H9 (cell line): ENCODE results near the gene CTSW. TPM values are rescaled to one million over a fixed set of nuclear protein-coding genes. Genes with fewer than 3 reads are reported as not detected.
A peak's percentile ranks its signal among the peaks of the same experiment; 100 is the strongest.

Source experiments
- DNase-seq: peaks from one replicate; pipeline ENCODE4 v3.0.0-alpha.2; 2017
- H2AFZ ChIP-seq: one replicate; pipeline ENCODE4 v1.6.1; 2013; ENCODE audit warnings: mild to moderate bottlenecking, low read length, control low read depth, moderate library complexity
- H2AK5ac ChIP-seq: 2 replicates; pipeline ENCODE4 v1.6.1; 2013; ENCODE audit warnings: low read length, control low read depth, mixed read lengths; ENCODE audit not compliant: insufficient read length
- H2BK120ac ChIP-seq: one replicate; pipeline ENCODE4 v1.6.1; 2013; ENCODE audit warnings: low read depth, mild to moderate bottlenecking, low read length, control low read depth, inconsistent platforms; ENCODE audit not compliant: poor library complexity, severe bottlenecking
- H2BK12ac ChIP-seq: 2 replicates; pipeline ENCODE4 v1.6.1; 2013; ENCODE audit warnings: low read length, control low read depth, mixed read lengths, low read depth; ENCODE audit not compliant: insufficient read length
- H2BK15ac ChIP-seq: 2 replicates; pipeline ENCODE4 v1.6.1; 2013; ENCODE audit warnings: low read depth, low read length, control low read depth
- H2BK20ac ChIP-seq: one replicate; pipeline ENCODE4 v1.6.1; 2013; ENCODE audit warnings: low read depth, mild to moderate bottlenecking, low read length, control low read depth, inconsistent platforms; ENCODE audit not compliant: poor library complexity, severe bottlenecking
- H2BK5ac ChIP-seq: 2 replicates; pipeline ENCODE4 v1.6.1; 2013; ENCODE audit warnings: low read length, control low read depth, mixed read lengths; ENCODE audit not compliant: insufficient read length
- H3K14ac ChIP-seq: 2 replicates; pipeline ENCODE4 v1.6.1; 2013; ENCODE audit warnings: low read length, control low read depth; ENCODE audit not compliant: insufficient read depth
- H3K18ac ChIP-seq: 2 replicates; pipeline ENCODE4 v1.6.1; 2013; ENCODE audit warnings: low read depth, mild to moderate bottlenecking, mixed read lengths, low read length, control low read depth; ENCODE audit not compliant: insufficient read length
- H3K23ac ChIP-seq: 2 replicates; pipeline ENCODE4 v1.6.1; 2013; ENCODE audit warnings: low read length, control low read depth, mixed read lengths, low read depth; ENCODE audit not compliant: insufficient read length
- H3K23me2 ChIP-seq: 2 replicates; pipeline ENCODE4 v1.6.1; 2013; ENCODE audit warnings: low read depth, mild to moderate bottlenecking, mixed read lengths, low read length, control low read depth; ENCODE audit not compliant: insufficient read length, poor library complexity, severe bottlenecking
- H3K27ac ChIP-seq: 2 replicates; pipeline ENCODE4 v1.5.1; 2013; ENCODE audit warnings: low read length, control low read depth, mixed read lengths, low read depth; ENCODE audit not compliant: insufficient read length
- H3K27me3 ChIP-seq: 2 replicates; pipeline ENCODE4 v1.6.1; 2013; ENCODE audit warnings: low read length, control low read depth, inconsistent platforms; ENCODE audit not compliant: insufficient read depth
- H3K4ac ChIP-seq: 2 replicates; pipeline ENCODE4 v1.6.1; 2013; ENCODE audit warnings: low read depth, mild to moderate bottlenecking, control low read depth, inconsistent platforms, low read length, moderate library complexity
- H3K4me1 ChIP-seq: 2 replicates; pipeline ENCODE4 v1.6.1; 2013; ENCODE audit warnings: low read length, control low read depth, inconsistent platforms; ENCODE audit not compliant: insufficient read depth
- H3K4me2 ChIP-seq: 2 replicates; pipeline ENCODE4 v1.6.1; 2013; ENCODE audit warnings: low read length, control low read depth, mixed read lengths; ENCODE audit not compliant: insufficient read length, insufficient read depth
- H3K56ac ChIP-seq: 2 replicates; pipeline ENCODE4 v1.6.1; 2013; ENCODE audit warnings: low read depth, mild to moderate bottlenecking, mixed read lengths, low read length, control low read depth; ENCODE audit not compliant: insufficient read length
- H3K79me1 ChIP-seq: 2 replicates; pipeline ENCODE4 v1.6.1; 2013; ENCODE audit warnings: low read depth, mild to moderate bottlenecking, moderate library complexity, low read length, control low read depth, inconsistent platforms; ENCODE audit not compliant: insufficient read depth, poor library complexity, severe bottlenecking
- H3K79me2 ChIP-seq: 2 replicates; pipeline ENCODE4 v1.6.1; 2013; ENCODE audit warnings: low read length, control low read depth, inconsistent platforms; ENCODE audit not compliant: insufficient read depth
- H3K9ac ChIP-seq: 2 replicates; pipeline ENCODE4 v1.6.1; 2013; ENCODE audit warnings: low read length, control low read depth, mixed read lengths; ENCODE audit not compliant: insufficient read length; ENCODE audit errors: extremely low read depth
- H3K9me3 ChIP-seq: one replicate; pipeline ENCODE4 v1.6.1; 2013; ENCODE audit warnings: low read depth, low read length, inconsistent platforms; ENCODE audit not compliant: control insufficient read depth
- H3T11ph ChIP-seq: one replicate; pipeline ENCODE4 v1.6.1; 2013; ENCODE audit warnings: mild to moderate bottlenecking, low read length, control low read depth, inconsistent platforms
- H4K20me1 ChIP-seq: one replicate; pipeline ENCODE4 v1.6.1; 2013; ENCODE audit not compliant: control insufficient read depth, insufficient read length, insufficient read depth
- H4K5ac ChIP-seq: 2 replicates; pipeline ENCODE4 v1.6.1; 2013; ENCODE audit warnings: low read depth, mild to moderate bottlenecking, mixed read lengths, low read length, control low read depth; ENCODE audit not compliant: insufficient read length
- H4K8ac ChIP-seq: replicated peaks from 2 replicates; pipeline ENCODE4 v1.6.1; 2013; ENCODE audit warnings: low read length, control low read depth, mixed read lengths, low read depth; ENCODE audit not compliant: insufficient read length
- H4K91ac ChIP-seq: 2 replicates; pipeline ENCODE4 v1.6.1; 2013; ENCODE audit warnings: low read depth, mild to moderate bottlenecking, moderate library complexity, mixed read lengths, low read length, control low read depth; ENCODE audit not compliant: insufficient read length
- H3K27ac Mint-ChIP-seq, 3 experiments: 2 replicates in 2 of 3; 3 replicates in 1 of 3; pipeline ENCODE4 v1.8.0; 2020 to 2021; ENCODE audit warnings: mixed read lengths in 3 of 3, mild to moderate bottlenecking in 1 of 3, moderate library complexity in 1 of 3
- H3K27me3 Mint-ChIP-seq: 2 replicates; pipeline ENCODE4 v1.8.0; 2021; ENCODE audit warnings: low read depth, mild to moderate bottlenecking, moderate library complexity, mixed read lengths
- H3K36me3 Mint-ChIP-seq, 3 experiments: 2 replicates in 2 of 3; 3 replicates in 1 of 3; pipeline ENCODE4 v1.8.0; 2020 to 2021; ENCODE audit warnings: low read depth in 3 of 3, mixed read lengths in 3 of 3; ENCODE audit not compliant: insufficient read depth in 1 of 3
- H3K4me1 Mint-ChIP-seq, 2 experiments: 2 replicates each; pipeline ENCODE4 v1.8.0; 2020; ENCODE audit warnings: mixed read lengths in 2 of 2
- H3K4me3 Mint-ChIP-seq, 2 experiments: 2 replicates in 1 of 2; 3 replicates in 1 of 2; pipeline ENCODE4 v1.8.0; 2020 to 2021; ENCODE audit warnings: mild to moderate bottlenecking in 2 of 2, mixed read lengths in 2 of 2, moderate library complexity in 1 of 2
- H3K9me3 Mint-ChIP-seq, 2 experiments: 2 replicates in 1 of 2; 3 replicates in 1 of 2; pipeline ENCODE4 v1.8.0; 2020; ENCODE audit warnings: mild to moderate bottlenecking in 2 of 2, mixed read lengths in 2 of 2, moderate library complexity in 1 of 2
- WGBS: extraction: QIAGEN DNeasy Blood & Tissue Kit; methylation state at CpG from one replicate; pipeline ENCODE4 v1.1.7; 2013; ENCODE audit warnings: missing lambda C conversion rate, low lambda C conversion rate, mixed read lengths; ENCODE audit not compliant: insufficient read length; ENCODE audit errors: extremely low coverage; 5-methylcytosine and 5-hydroxymethylcytosine counted together
- total RNA-seq: library from RNA; stranded (reverse); gene quantifications from 2 replicates; pipeline ENCODE4 v1.2.1, GENCODE V29; 2021
- TF ChIP-seq, protein P1 (sequence below): fragments of 200-600 bp; sonication (generic); conservative IDR thresholded peaks from 3 replicates; pipeline ENCODE4 v1.8.0; 2021; ENCODE audit warnings: antibody characterized with exemption, mild to moderate bottlenecking

The CTSW gene
- total RNA-seq, 1 experiment from 2014 or later = not detected

DNA sequence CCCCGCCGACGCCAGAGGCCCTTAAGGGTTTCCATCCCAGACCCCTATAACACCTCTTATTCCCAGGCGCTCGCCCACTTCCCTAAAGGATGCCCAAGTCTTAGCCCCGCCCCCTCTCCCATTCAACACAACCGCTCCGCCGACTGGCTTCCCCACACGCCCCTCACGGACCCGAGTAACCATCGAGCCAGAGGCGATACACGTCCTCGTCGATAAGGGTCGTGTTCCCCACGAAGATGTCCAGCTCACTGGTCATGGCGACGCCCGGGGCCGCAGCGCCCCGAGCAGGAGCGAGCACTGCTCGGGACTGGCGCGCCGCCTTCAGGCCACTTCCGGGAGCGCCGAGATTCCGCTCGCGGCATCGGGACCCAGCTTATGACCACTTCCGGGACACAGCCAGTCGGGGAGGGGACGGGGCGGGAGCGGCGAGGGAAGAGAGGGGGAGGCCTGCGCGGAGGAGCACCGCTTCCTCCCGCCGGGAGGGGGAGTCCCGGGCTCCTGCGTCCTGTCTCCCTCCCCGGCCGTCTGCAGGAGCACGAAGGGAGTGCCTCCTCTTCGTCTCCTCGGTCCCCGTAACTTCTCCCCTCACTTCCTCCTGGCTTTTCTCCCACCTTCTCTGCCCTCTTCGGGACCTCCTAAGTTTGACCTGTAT, 8.7 kb downstream of the CTSW start, which contains the start of gene FIBP:
Gene FIBP (minus strand): TSS at position 309 of the 652 bp plus-strand sequence. CDS start 53 bp downstream, at position 256.
- Histone ChIP-seq H2AFZ (no peak within 1 kb of the TSS), H2BK12ac (no peak within 1 kb of the TSS), H3K27ac (no peak within 1 kb of the TSS), H3K27me3 (peaks cover 6% of the 10 kb centered on the region; the same call in 1 of the 2 replicates), H3K23me2 (peaks cover 23% of the 10 kb centered on the region), H4K5ac (no peak within 1 kb of the TSS), H2BK20ac (no peak within 1 kb of the TSS), H3K56ac (no peak within 1 kb of the TSS), H3K4me1 (peaks cover 9% of the 10 kb centered on the region; the same call in 1 of the 2 replicates), H4K8ac (no peak within 1 kb of the TSS), H3K18ac (peak within 1 kb of the TSS; percentile 78), H3K4me2 (peak within 1 kb of the TSS; percentile 70), H2BK5ac (no peak within 1 kb of the TSS), H3K23ac (no peak within 1 kb of the TSS), H3K14ac (peak within 1 kb of the TSS; percentile 93), H3K9ac (peak within 1 kb of the TSS; percentile 31), H3K9me3 (no peaks in the 10 kb centered on the region), H2BK15ac (no peak within 1 kb of the TSS), H4K91ac (no peak within 1 kb of the TSS), H3K79me2 (no peaks in the 10 kb centered on the region; the same call in 1 of the 2 replicates), H2AK5ac (no peak within 1 kb of the TSS), H3K79me1 (no peaks in the 10 kb centered on the region), H3T11ph (no peak within 1 kb of the TSS), H2BK120ac (no peak within 1 kb of the TSS), H3K4ac (no peak within 1 kb of the TSS), H4K20me1 (no peaks in the 10 kb centered on the region)
- TF ChIP-seq, protein P1, sequence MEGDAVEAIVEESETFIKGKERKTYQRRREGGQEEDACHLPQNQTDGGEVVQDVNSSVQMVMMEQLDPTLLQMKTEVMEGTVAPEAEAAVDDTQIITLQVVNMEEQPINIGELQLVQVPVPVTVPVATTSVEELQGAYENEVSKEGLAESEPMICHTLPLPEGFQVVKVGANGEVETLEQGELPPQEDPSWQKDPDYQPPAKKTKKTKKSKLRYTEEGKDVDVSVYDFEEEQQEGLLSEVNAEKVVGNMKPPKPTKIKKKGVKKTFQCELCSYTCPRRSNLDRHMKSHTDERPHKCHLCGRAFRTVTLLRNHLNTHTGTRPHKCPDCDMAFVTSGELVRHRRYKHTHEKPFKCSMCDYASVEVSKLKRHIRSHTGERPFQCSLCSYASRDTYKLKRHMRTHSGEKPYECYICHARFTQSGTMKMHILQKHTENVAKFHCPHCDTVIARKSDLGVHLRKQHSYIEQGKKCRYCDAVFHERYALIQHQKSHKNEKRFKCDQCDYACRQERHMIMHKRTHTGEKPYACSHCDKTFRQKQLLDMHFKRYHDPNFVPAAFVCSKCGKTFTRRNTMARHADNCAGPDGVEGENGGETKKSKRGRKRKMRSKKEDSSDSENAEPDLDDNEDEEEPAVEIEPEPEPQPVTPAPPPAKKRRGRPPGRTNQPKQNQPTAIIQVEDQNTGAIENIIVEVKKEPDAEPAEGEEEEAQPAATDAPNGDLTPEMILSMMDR = peak; percentile 80
- peak; percentile 98 for DNase-seq
- Mint-ChIP-seq H3K4me3 (peak within 1 kb of the TSS; percentile 97 to 98), H3K27me3 (peaks cover 17% of the 10 kb centered on the region), H3K27ac (peak within 1 kb of the TSS; percentile 89 to 99 (median 98)), H3K9me3 (peaks cover 2 to 4% of the 10 kb centered on the region in 2 experiments; a peak in 2 of 5 replicates), H3K36me3 (peaks cover 29 to 52% (median 41%) of the 10 kb centered on the region in 3 experiments), H3K4me1 (peaks cover 37 to 52% of the 10 kb centered on the region in 2 experiments)
- no CpG with 5 or more reads among the region's 57 CpGs for WGBS
